Dedifferentiated amniotic fluid mesenchymal stem cell (primary cell): ENCODE results near the gene AK8.

Source experiments
- DNase-seq: peaks from one replicate; pipeline ENCODE4 v3.0.0-alpha.2; 2016; ENCODE audit errors: extremely low spot score

AK8 gene, protein sequence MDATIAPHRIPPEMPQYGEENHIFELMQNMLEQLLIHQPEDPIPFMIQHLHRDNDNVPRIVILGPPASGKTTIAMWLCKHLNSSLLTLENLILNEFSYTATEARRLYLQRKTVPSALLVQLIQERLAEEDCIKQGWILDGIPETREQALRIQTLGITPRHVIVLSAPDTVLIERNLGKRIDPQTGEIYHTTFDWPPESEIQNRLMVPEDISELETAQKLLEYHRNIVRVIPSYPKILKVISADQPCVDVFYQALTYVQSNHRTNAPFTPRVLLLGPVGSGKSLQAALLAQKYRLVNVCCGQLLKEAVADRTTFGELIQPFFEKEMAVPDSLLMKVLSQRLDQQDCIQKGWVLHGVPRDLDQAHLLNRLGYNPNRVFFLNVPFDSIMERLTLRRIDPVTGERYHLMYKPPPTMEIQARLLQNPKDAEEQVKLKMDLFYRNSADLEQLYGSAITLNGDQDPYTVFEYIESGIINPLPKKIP

DNA sequence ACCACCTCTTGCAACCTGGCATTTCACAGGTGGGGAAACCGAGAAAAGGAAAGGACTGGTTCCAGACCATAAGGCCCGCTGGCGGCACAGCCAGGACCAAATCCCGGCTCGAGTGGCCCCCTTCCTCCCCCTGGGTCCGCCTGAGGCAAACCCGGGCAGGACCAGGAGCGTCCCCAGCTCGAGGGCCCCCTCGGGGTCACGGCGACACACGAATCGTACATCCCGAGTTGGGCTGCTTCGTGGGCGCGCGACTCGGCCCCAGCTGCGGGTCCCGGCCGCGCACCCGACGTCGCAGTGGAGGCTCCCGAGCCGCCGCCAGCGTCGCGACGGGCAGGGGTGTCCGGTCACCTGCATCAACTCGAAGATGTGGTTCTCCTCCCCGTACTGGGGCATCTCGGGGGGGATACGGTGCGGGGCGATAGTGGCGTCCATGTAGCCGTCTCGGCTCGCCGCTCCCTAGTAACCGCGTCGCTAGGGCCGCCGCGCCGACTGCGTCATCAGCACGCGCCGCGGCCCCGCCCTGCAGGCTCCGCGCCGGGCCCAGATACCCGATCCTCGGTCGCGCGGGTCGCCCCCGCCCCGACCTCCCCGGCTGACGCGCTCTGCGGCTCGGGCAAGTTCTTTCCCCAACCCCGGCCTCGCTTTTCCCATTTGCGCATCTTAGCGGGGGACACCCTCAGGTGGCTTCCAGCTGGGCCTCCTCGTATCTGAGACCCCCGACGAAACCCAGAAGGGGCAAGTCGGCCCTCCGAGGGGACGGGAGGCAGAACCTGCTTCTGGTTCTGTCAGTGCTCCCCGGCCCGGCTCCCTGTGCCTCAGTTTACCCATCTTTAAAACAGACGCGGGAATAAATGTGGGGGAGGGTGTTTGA lies at the start of gene AK8:
Gene AK8 (minus strand): TSS at position 461 of the 871 bp plus-strand sequence. CDS start 29 bp downstream, at position 432.
- peak; percentile 59 for DNase-seq

DNA sequence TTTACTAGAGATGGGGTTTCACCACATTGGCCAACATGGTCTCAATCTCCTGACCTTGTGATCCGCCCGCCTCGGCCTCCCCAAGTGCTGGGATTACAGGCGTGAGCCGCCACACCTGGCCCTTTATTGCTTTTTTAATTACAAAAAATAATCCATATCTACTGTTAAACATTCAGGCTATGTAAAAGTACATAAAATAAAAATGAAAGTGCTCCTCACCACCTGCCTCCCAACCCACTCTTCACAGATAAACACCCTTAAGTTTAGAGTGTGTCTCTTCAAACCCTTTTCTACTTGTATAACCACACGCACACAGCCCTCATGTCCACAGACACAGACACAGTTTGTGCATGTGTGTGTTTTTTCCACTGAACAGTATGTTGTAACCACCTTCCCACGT lies 49.6 kb upstream of the AK8 start:
- no peak for DNase-seq

DNA sequence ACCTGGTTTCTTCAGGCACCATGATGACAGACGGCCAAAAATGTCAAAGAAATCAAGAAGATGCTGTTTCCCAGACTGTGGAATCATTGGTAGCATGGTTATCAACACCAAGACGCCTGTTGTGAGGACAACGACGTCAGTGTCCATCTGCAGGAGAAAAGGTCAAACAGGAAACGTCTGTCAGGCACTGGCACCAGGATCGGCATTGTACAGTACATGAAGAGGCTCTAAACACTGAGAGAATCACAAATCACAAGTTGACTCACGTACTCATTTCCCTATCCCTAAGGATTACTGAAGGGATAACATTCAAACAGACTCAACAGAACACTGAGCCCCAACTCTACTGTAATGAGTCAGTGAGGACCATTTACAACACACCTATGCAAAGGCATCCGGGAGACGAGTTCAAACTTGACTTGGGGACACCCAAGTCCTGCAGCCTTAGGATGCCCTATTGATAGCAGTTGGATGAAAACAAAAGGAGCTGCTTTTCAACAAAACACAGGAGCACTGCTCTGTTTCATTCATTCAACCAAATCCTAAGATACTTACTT lies 45.3 kb upstream of the AK8 start:
- no peak for DNase-seq

DNA sequence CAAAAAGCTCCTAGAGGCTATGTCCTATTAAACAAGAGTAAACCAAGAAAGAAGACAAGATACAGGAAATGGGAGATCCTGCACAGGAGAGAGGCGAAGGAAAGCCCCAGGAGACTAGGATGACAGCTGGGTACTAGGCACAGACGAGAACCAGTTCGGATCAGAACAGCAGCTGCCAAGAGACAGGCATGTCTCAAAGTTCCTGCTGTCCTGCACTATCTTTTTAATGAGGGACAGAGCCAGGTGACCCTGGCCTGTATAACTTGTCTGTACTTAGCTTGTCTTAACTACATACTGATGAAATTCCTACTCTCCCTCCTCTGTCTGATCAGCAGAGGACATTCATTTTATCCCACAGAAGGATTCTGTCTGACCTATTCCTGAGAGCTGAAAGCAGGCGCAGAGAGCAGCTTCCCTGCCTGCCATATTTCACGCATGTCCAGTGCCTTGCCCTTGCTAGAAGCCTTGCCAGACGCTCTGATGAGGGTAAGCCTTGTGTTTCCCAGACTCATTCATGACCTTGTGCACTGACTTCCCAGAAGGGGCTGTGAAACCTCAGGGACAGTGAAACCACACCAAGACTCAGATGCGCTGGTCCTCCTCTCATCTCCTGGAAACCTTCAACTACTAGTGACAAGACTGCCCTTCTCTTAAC lies 41.7 kb upstream of the AK8 start:
- no peak for DNase-seq

DNA sequence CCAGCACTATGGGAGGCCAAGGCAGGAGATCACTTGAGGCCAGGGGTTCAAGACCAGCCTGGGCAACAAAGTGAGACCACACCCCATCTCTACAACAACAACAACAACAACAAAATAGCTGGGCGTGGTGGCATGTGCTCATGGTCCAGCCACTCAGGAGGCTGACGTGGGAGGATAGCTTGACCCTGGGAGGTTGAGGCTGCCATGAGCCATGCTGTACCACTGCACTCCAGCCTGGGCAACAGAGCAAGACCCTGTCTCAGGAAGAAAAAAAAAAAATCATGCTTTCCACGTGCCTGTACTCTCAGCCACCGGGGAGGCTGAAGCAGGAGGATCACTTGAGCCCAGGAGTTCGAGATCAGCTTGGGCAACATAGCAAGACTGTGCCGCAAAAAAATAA lies 36.8 kb upstream of the AK8 start:
- no peak for DNase-seq

DNA sequence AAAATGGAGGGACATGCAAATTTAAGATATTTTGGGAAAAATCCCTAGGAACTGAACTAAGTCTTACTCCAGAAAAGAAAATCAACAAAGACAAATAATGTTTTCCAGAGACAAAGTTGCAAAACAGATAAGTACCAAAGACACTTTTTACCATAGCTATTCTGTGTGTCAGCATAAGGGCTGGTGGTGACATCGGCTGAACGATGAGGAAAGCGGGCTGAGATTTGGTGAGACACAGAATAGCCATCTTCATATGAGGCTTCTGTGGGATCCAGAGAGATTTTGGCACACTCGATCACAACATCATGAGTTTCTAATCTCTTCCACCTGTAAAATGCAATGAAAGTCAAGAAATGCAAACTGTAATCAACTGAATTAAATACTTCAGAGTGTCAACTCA lies 34.0 kb upstream of the AK8 start:
- no peak for DNase-seq

DNA sequence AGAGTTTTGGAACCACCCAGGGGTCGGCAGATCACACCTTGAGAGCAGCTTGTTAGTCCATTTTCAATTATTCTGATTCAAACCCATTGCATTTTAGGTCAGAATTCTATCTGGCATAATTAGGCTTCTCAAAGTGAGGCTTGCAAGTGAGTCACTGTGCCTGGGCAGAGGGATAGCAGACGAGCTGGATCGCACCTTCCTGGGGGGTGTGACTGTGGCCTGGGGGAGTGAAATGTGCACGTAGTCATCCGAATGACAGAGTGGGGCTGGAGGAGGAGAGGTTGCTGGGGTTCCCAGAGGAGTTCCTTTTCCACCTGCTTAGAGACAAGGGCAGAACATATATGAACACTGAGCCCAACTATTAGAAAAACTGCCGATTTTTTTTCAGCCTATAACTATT lies 32.3 kb upstream of the AK8 start:
- DNase-seq = no peak

DNA sequence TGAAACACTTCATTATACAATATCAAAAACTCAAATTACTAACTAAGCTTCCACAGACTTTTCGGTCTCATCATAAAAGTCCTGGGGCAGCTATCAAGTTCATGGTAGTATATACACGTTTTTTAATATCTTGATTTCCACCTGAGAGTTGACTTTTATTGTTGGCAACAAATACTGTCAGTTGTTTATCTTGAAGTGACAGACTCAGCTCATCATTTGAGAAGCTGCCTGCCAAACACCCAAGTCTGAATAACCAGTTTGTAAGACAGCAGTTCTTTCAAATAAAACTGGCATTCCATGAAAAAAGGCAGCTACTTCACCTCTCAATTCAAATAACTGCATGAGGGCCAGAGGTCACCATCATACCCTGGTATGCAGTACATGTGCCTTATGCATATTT lies 31.2 kb upstream of the AK8 start:
- no peak for DNase-seq

DNA sequence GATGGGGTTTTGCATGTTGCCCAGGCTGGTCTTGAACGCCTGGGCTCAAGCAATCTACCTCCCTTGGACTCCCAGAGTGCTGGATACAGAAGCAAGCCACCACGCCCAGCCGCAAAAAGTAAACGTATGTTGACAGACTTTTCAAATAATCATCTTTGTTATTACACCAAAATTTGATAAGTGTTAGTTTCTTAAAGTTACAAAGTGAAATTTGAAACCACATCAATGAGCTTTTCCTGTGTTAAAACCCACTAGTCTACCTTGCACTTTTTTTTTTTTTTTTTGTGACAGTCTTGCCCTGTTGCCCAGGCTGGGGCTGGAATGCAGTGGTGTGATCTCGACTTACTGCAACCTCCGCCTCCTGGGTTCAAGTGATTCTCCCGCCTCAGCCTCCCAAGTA lies 30.6 kb upstream of the AK8 start:
- no peak for DNase-seq

DNA sequence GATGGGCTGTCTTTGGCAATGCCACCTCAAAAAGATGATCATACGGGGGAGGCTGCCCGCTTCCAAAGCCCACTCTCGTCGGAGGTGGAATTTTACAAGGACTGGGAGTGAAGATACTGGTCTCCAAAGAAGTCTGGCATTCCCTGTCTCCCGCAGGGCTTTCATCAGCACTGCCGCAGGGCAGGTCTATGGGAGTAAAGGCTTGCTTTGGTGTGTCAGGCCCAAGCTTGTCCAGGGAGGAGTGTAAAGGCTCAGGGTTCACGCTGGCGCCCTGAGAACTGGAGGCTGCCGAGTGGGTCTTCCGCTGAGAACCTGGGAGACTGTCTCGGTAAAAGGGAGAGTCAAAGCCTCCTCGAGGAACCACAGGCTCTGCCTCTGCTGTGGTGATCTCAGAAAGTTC lies 27.6 kb upstream of the AK8 start:
- DNase-seq = no peak

DNA sequence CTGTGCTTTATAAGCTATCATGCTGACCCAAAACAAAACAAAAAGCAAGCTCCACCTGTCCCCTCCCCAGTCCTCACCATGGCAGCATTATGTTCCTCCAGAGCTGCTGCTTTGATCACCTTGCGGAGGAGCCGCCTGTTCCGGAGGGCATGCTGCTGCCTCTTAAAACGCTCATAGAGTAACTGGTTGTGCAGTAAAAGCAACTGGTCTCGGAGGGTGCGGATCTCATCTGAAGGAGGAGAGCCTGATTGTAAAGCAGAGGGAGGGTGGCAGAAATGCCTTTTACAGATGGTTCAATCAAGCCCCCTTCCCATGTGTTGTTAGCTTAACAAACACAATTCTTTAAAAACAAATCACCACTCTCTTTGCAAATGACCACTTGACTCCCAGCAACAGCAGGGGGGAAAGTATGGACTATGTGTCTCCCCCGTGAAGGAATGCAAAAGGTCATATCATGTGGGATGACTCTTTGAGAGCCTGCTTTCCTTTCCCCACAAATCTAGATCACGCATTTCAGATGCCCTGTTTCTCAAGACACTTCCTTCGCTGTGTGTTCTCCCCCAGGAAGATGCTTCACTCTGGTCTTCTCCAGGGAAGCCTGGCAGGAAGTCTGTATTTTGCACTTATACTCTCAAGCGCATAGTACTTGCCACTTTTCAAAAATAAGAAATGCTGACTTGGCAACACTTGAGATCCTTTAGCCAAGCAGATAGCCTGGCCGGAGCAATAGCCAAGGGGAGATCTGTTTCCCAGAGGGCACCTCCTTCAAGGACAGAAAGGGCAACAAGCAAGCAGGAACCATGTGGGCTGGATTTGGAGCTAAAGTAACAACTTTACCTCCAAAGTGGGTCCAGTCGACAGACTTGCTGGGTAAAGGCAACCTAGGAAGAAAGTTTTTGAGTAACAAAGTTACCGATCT lies 25.7 kb upstream of the AK8 start:
- no peak for DNase-seq

DNA sequence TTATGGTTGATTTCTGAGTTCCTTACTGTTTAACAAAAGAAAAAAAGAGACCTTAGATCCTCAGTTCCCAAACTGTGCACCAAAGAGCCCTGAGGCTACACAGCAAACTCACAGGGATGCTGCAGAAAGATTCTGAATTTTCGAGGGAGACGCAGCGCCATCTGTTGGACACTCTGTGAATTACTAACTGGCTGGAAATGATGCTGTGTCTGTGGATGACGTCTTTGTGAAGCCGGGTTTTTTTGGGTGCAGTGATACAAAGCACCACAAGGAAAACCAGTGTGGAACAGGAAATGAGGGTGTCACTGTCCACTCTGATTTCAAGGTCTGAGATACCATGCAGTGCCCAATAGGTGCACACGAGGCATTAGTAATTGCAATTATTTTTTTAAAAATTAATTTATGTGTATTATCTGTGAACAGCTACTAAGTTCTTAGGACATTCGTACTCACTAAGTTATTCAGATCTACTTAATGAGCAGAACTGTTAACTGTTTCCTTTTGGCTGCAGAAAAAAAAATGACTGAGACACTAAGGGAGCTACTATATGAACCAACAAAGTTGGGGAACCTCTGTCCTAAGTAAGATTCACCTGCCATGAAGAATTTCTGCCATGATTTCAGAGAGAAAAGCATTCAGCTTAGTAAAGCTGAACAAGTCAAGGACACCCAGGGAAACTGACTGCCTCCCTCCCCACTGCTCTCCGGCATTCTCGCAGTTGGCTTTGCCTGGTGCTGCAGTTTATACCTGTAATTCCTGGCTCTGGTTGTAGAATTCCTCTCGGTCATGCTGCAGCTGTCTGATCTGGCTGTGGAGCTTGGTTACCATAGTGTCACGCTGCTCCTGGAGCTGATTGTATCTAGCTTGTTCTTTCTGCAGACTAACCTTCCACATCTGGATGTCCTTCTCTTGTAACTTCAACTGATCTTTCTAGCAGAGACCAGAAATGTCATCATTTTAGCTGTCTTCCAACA lies 24.1 kb upstream of the AK8 start:
- peak; percentile 86 for DNase-seq

DNA sequence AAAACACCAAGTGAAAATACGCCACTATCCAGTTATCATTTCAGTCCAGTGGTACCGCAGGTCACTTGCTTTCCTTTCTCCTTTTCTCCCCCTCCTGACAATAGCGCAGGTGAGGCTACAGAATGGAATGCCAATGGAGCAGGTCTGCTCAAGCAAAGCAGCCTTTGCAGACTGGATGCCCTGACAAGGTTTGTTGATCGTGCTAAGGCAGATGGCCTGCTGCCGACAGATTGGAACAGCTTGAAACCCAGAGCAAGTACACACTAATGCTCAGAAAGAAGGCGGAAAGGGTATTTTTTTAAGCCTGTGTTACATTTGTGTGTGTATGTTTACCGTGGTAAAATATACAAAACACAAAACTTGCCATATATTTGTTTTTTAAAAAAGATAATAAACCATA lies 20.0 kb upstream of the AK8 start:
- DNase-seq = no peak

DNA sequence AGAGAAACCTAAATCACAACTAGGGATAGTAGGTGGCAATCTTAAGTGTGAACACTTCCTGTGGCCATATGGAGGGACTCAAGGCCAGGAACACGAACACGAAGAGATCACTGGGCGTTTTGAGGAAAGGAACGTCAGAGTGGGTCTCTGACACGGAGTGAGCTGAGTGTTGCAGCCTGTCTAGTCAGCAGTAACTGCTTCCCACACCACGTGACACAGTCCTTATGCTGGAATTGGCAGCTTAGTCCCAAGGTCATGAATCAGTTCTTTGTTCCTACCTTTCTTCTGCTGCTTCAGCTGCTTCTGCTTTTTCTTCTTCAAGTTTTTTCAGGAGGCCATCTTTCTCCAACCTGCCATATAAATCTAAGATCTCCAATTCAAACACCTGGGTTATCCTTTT lies 18.8 kb upstream of the AK8 start:
- no peak for DNase-seq

DNA sequence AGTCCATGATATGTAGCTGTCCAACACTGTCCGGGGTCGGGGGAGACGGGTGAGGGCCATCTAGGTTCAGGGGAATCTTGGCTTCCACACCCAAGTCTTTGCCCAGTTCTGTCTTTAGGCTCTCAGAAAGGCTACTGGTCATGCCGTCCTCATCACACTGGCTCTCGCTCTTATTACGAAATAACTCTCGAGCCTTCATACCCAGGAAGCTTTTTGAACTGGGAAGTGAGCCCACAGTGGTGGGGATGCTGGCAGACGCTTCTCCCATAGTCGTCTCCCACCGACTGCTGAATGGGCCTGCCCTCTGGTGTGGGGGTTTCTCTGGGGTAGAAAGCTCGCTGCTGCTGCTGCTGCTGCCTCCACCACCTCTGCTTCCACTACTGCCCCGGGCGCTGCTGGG lies 18.2 kb upstream of the AK8 start:
- DNase-seq = no peak

DNA sequence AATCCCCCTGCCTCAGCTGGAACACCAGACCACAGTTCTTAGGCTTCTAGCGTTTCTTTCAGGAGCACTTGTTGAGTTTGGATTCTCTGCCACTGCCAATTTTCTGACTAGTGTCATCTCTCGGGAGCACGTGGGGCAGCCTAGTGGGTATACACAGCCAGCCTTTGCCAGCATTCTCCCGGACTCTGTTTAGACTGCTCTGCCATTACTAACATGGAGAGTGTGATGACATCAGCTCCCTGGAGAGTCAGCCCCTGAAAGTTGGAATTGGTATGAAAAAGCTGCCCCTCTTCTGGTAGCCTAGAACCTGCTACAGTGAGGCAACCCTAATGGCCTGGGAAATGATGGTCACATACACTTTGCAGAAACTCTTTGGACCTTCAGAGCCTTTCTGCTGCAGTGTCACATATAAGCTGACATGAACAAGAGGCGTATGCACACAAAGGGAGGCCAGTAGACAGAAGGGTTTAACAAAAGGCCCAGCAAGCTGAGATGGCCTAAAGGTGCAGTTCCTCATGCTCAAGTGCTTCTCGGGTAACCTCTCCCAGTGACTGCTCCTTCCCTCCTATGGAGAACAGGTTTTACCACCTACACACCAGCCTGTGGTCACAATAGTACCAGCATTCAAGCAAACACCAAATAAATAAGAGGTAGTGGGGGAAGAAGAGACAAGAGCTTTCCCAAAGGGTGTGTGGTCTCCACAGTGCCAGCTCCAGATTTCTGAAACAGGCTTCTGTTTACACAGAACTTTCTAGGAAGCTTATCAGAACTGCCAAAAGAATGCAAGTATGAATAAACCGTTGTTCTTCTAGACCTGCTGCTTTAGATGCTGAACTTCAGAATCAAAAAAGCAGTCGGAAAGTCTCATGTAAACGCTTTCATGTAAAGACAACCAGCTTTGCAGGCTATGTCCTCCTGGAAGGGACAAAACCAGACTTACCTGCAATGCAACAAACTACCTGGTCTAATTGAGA lies 17.1 kb upstream of the AK8 start:
- no peak for DNase-seq

DNA sequence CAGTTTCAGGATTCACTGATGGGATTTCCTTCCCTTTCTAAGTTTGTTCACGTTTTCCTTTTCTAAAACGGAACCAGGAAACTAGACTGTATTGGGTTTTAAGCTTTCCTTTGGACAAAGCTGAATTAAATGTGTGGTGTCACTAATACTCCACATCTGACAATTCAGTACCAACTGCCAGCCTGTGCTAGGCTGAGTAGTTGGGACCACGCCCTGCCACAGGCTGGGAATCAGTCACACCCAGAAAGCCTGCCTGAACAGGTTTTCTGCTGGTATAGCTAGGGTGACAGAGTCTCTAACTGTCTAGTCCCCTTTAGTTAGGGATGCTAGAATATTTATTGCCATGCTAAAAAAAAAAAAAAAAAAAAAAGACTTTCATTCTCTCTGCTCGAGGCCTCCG lies 16.3 kb upstream of the AK8 start:
- no peak for DNase-seq

DNA sequence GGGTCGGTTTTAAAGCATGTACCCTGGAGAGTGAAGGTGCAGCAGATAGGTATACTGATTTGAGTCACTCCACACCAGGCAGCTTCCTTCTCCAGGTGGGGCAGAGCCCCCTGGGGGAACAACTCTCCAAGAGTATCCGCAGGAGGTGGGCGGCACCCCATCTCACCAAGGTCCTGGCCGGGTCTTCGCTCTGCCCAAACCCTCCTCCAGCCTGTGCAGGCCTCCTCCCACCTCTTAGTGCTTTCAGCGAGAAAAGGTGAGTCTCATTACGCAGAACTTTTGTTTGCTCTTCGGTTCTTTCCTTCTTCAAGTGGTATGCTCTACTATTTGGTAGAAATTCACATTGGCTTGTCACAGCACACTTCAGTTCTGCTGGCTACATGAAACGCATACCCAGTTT lies 14.3 kb upstream of the AK8 start:
- DNase-seq = no peak

DNA sequence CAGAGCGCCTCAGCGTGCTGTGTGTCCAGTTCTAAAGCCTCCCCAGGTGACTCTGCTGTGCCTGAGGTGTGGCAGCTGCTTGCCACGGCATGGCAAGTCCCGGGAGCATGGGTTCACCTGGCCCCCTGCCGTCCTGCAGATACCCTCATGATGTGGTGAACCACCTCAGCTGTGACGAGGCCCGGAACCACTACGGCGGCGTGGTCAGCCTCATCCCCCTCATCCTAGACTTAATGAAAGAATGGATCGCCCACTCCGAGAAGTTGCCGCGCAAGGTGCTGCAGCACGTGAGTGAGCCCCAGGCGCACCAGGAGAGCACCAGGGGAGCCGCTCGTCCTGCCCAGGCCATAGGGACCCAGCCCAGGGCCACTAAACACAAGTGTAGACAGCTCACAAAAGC lies 10.1 kb upstream of the AK8 start:
- DNase-seq = no peak
